A673 (cell line): ENCODE results near the gene ZNF600.

Source experiments
- EZH2 ChIP-seq: fragments of 200-600 bp; sonication (generic); IDR thresholded peaks from 2 replicates; pipeline ENCODE4 v1.6.1; 2017; ENCODE audit warnings: borderline replicate concordance, low read depth, mild to moderate bottlenecking, mixed read lengths, antibody characterized with exemption, low read length; ENCODE audit not compliant: poor library complexity, severe bottlenecking
- TF ChIP-seq, protein P1 (sequence below): fragments of 300-800, 200-600 bp; sonication (generic); conservative IDR thresholded peaks from 2 replicates; pipeline ENCODE4 v1.5.1; 2017; ENCODE audit warnings: low read depth, mild to moderate bottlenecking, antibody characterized with exemption, low read length, moderate library complexity, mixed read lengths

DNA sequence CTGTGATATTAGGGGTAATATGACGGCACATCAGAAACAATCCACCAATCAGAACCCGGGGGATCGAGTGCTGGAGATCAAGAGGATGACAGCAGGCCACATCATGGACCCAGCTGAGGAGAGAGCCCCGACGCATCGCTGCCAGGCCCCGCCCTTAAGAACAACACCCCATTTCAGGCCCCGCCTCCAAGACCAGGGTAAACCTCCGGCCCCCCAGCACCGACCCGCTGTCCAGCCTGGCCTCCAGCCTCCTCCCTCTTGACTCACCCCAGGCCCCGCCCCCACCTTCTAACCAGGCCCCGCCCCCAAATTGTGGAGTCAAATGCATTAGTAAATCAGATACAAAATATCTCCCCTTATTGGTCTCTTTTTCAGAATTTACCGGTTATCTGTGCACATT, 47.0 kb downstream of the ZNF600 start:
- TF ChIP-seq, protein P1, sequence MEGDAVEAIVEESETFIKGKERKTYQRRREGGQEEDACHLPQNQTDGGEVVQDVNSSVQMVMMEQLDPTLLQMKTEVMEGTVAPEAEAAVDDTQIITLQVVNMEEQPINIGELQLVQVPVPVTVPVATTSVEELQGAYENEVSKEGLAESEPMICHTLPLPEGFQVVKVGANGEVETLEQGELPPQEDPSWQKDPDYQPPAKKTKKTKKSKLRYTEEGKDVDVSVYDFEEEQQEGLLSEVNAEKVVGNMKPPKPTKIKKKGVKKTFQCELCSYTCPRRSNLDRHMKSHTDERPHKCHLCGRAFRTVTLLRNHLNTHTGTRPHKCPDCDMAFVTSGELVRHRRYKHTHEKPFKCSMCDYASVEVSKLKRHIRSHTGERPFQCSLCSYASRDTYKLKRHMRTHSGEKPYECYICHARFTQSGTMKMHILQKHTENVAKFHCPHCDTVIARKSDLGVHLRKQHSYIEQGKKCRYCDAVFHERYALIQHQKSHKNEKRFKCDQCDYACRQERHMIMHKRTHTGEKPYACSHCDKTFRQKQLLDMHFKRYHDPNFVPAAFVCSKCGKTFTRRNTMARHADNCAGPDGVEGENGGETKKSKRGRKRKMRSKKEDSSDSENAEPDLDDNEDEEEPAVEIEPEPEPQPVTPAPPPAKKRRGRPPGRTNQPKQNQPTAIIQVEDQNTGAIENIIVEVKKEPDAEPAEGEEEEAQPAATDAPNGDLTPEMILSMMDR: no peak
- TF ChIP-seq EZH2: no peak
